Rectal smooth muscle tissue (tissue), 1 donor: ENCODE data around the gene ZSWIM5.
"Not testable (repeated sequence)": the region's sequence is repeated elsewhere in the genome, so short reads cannot be mapped to it uniquely, and the experiment has no call there.

Experiments
- H3K27ac ChIP-seq: one replicate; pipeline ENCODE4 v1.7.0; 2013; ENCODE audit warnings: low read depth, low read length, inconsistent platforms
- H3K27me3 ChIP-seq: one replicate; pipeline ENCODE4 v1.7.0; 2013; ENCODE audit warnings: low read length; ENCODE audit not compliant: control insufficient read depth, insufficient read depth
- H3K36me3 ChIP-seq: one replicate; pipeline ENCODE4 v1.7.0; 2013; ENCODE audit warnings: low read length; ENCODE audit not compliant: control insufficient read depth, insufficient read depth
- H3K4me1 ChIP-seq: one replicate; pipeline ENCODE4 v1.7.0; 2013; ENCODE audit warnings: low read length; ENCODE audit not compliant: control insufficient read depth, insufficient read depth
- H3K4me3 ChIP-seq: one replicate; pipeline ENCODE4 v1.7.0; 2013; ENCODE audit warnings: low read length
- H3K9ac ChIP-seq: one replicate; pipeline ENCODE4 v1.7.0; 2013; ENCODE audit warnings: low read length

The ZSWIM5 gene

DNA sequence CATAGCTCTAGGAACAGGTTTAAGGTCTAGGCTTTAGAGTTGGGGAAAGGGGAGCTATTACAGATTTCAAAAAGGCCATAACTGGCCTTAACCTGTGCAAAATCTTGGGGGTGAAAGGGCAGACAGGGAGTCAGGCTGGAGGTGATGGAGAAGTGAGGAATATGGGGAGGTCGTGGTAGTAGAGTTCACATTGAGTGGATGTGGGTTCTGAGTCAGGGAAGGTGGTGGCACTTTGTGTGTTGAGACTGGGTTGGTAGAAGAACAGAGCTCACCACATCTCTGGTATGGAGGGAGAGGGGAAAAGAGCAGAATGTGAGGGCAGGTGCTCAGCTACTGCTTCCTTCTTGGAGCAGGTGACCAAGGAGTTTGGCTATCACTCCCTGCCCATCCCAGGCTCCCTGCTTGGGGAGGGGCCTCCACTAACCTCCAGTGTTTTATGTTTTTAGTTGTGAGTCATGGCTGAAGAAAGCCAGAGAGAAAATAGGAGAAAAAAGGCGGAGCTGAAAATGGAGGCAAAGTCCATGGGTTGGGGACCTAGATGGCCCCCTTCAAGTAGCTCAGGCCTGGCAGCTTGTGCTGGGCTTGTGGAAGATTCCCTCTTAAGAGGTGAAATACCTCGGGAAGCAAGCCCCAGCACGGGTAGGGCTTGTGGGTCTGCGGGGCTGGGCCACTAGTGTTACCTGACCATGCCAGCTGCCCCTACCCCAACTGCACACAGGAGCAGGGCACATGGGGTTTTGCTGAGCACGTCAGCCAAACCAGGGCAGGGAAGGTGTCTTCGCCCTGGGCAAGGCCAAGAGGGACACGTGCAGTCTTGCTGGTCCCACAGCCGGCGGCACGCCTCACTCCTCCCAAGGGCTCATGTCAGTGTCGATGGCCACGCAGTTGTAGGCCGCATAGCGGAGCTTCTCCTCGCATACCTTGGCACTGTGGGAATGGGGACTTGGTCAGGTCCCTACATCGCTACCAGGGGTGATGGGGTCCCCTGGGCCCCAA lies 203.5 kb downstream of the ZSWIM5 start:
- H3K9ac ChIP-seq: no peak overlapping the region
- H3K27me3 ChIP-seq: no peaks in the 10 kb centered on the region
- no peaks in the 10 kb centered on the region for H3K4me1 ChIP-seq
- H3K27ac ChIP-seq: no peak overlapping the region
- H3K36me3 ChIP-seq: peaks cover 51% of the 10 kb centered on the region
- H3K4me3 ChIP-seq: no peak overlapping the region

DNA sequence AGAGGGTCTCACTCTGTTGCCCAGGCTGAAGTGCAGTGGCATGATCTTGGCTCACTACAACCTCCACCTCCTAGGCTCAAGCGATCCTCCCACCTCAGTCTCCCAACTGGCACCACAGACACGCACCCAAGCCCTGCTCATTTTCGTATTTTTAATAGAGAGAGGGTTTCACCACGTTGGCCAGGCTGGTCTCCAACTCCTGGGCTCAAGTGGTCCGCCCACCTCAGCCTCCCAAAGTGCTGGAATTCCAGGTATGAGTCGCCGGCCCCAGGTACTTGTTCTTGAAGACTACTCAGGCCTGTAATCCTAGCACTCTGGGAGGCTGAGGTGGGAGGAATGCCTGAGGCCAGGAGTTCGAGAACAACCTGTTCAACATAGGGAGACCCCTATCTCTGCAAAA lies 204.8 kb downstream of the ZSWIM5 start:
- not testable (repeated sequence) for H3K27me3 ChIP-seq, H3K4me1 ChIP-seq, H3K9ac ChIP-seq, H3K27ac ChIP-seq, H3K4me3 ChIP-seq
- peaks cover 38% of the 10 kb centered on the region for H3K36me3 ChIP-seq

DNA sequence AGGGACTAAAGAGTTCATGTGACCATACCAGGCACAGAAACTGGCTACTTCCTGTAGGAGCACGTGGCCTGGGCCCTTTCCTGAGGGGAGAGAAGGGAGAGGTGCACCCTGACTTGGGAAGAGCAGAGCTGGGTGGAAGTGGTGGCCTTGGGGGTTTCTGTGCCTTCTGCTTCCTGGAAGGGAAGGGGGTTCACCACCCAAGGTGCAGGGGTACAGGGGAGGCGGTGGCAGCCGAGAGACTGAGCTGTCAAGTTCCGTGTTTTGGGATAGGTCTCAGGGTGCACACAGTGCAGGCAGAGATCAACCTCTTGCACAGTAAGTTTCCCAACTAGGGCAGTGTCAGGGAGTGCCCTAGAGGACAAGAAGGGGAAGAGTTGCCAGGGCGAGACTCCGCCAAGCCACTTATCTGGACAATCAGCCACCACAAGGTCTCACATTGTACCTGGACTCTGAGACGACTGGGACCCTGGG lies 205.4 kb downstream of the ZSWIM5 start:
- Histone ChIP-seq H3K4me3 (no peak overlapping the region), H3K27me3 (no peaks in the 10 kb centered on the region), H3K27ac (no peak overlapping the region), H3K9ac (no peak overlapping the region), H3K4me1 (no peaks in the 10 kb centered on the region), H3K36me3 (peaks cover 36% of the 10 kb centered on the region)

DNA sequence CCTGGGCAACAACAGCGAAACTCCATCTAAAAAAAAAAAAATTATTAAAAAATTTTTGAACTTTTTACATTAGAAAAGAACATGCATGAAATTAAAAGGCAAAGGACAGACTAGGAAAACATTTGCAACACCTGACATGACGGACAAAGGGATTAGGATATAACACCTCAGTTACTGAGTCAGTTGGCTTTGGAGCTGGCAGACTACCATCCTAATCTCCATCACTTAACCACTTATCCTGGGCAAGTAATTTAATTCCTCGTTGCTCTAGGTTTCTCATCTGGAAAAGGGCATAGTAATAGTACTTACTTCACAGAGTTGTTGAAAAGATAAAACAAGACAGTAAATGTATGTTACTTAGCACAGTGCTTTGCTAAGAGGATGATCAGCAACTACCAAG lies 207.2 kb downstream of the ZSWIM5 start:
- peaks cover 19% of the 10 kb centered on the region for H3K36me3 ChIP-seq
- no peaks in the 10 kb centered on the region for H3K4me1 ChIP-seq
- H3K27me3 ChIP-seq: no peaks in the 10 kb centered on the region

DNA sequence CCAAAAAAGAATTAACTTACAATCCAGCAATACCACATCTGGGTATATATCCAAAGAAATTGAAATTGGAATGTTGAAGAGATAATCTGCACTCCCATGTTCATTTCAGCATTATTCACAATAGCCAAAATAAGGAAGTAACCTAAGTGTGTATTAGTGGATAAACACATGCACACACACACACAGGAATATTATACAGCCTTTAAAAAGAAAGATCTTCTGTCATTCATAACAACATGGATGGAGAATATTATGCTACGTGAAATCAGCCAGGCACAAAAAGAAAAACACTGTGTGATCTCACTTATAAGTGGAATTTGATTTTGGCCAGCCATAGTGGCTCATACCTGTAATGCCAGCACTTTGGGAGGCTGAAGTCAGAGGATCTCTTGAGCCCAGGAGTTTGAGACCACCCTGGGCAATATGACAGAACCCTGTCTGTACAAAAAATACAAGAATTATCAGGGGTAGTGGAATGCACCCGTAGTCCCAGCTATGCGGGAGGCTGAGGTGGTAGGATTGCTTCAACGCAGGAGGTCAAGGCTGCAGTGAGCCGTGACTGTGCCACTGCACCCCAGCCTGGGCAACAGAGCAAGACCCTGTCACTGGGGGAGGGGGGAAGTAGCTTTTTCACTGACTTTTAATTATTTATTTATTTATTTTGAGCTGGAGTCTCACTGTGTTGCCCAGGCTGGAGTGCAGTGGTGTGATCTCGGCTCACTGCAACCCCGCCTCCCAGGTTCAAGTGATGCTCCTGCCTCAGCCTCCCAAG lies 210.8 kb downstream of the ZSWIM5 start:
- H3K4me3 ChIP-seq: no peak overlapping the region
- no peaks in the 10 kb centered on the region for H3K4me1 ChIP-seq

More for the DNA sequence above, 207.2 kb downstream of the ZSWIM5 start:
- H3K27ac ChIP-seq: no peak overlapping the region
- no peak overlapping the region for H3K9ac ChIP-seq
- H3K4me3 ChIP-seq: no peak overlapping the region

DNA sequence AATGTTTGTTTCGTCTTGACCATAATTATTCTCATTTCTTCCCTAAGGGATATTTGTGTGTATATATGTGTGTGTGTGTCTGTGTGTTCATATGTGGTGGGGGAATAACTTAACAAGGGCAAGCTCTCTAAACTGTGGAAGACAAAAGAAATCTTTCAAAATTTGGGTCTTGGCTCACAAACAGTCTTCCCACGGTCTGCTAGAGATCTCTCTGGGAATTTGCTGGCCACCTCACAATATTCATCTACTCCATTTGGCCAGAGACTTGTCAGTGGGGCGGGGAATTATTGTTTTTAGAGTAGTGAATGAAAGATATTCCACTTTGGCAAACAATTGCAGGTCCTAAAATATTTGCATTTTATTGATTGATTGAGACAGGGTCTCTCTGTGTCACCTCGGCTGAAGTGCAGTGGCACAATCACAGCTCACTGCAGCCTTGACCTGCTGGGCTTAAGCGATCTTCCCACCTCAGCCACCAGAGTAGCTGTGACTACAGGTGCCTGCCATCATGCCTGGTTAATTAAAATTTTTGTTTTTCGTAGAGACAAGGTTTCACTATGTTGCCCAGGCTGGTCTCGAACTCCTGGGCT lies 212.0 kb downstream of the ZSWIM5 start:
- Histone ChIP-seq H3K9ac (no peak overlapping the region), H3K4me3 (no peak overlapping the region)

More for the DNA sequence above, 210.8 kb downstream of the ZSWIM5 start:
- H3K9ac ChIP-seq: no peak overlapping the region
- no peak overlapping the region for H3K27ac ChIP-seq
- no peaks in the 10 kb centered on the region for H3K36me3 ChIP-seq
- H3K27me3 ChIP-seq: no peaks in the 10 kb centered on the region

DNA sequence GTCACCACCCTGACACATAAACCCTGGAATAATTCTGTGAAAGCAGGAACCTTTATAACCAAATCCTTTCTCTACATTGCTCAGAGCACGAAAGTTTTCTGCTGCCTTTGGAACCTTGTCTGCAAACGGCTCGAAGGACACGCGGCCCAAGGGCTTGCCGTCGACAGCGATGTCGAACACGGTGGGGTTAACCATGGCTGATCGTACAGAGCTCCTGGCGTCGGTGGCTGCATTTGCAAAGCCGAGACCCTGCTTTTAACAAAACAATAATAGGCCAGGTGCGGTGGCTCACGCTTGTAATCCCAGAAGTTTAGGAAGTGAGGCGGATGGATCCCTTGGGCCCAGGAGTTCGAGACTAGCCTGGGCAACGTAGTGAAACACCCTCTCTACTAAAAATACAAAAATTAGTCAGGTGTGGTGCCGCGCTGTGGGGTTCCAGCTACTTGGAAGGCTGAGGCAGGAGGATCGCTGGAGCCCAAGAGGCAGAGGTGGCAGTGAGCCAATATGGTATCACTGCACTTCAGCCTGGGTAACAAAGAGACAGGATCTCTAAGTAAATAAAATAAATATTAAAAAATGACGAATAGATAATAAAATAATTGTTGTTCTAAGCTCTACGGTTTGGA lies 217.8 kb downstream of the ZSWIM5 start:
- peaks cover 10% of the 10 kb centered on the region for H3K4me1 ChIP-seq
- H3K27ac ChIP-seq: no peak overlapping the region
- no peak overlapping the region for H3K9ac ChIP-seq
- no peaks in the 10 kb centered on the region for H3K36me3 ChIP-seq
- H3K4me3 ChIP-seq: no peak overlapping the region
- no peaks in the 10 kb centered on the region for H3K27me3 ChIP-seq

More for the DNA sequence above, 212.0 kb downstream of the ZSWIM5 start:
- no peaks in the 10 kb centered on the region for H3K27me3 ChIP-seq
- no peaks in the 10 kb centered on the region for H3K36me3 ChIP-seq
- H3K27ac ChIP-seq: no peak overlapping the region
- H3K4me1 ChIP-seq: no peaks in the 10 kb centered on the region

DNA sequence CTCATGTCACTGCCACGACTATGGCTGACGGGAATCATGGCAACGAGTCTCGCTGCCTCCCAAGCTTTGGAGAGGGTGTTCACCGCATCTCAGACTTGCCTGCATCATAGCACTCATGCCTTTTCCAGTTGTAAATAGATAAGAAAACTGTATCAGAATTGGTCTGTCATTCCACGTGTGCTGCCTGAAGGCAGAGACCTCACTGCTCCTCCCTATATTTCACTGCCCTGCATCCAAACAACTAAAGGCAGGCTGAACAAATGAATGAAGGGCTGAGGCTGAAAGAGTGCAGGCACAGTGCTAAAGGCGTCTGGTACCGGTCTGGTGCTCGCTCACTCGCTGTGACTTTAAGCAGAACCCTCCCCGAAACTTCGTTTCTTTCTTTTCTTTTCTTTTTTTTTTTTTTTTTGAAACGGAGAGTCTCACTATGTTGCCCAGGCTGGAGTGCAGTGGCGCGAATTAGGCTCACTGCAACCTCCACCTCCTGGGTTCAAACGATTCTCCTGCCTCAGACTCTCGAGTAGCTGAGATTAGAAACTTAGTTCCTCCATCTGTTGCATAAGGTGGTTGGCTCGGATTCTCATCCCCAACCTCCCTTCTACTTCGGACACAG lies 220.6 kb downstream of the ZSWIM5 start:
- peaks cover 10% of the 10 kb centered on the region for H3K4me1 ChIP-seq
- peak overlapping the region; percentile 93 for H3K4me3 ChIP-seq
- H3K27me3 ChIP-seq: no peaks in the 10 kb centered on the region
- no peaks in the 10 kb centered on the region for H3K36me3 ChIP-seq
- peak overlapping the region; percentile 66 for H3K9ac ChIP-seq
- peak overlapping the region; percentile 49 for H3K27ac ChIP-seq

DNA sequence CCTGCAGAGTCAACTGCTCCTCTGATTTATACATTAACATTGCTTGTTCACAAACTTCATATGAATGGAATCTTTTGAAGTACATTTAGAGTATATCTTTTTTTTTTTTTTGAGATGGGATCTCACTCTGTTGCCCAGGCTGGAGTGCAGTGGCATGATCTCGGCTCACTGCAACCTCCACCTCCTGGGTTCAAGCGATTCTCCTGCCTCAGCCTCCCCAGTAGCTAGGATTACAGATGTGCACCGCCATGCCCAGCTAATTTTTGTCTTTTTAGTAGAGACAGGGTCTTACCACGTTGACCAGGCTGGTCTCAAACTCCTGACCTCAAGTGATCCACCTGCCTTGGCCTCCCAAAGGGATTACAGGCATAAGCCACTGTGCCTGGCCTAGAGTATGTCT lies 229.0 kb downstream of the ZSWIM5 start:
- H3K9ac ChIP-seq, H3K4me1 ChIP-seq, H3K4me3 ChIP-seq, H3K27me3 ChIP-seq, H3K27ac ChIP-seq, H3K36me3 ChIP-seq: not testable (repeated sequence)

DNA sequence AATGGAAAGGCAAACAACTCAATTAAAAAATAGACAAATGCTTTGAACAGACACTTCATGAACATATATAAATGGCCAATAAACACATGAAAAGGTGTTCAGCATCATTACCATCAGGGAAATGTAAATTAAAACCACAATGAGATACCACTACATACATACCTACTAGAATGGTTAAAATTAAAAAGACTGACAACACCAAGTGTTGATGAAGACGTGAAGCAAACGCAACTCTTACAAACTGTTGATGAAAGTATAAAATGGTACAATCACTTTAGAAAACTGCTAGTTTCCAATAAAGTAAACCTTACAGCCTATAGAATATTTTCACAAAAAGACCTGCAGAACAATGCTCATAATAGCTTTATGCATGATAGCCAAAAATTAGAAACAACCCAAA lies 230.2 kb downstream of the ZSWIM5 start:
- Histone ChIP-seq H3K36me3 (peaks cover 5% of the 10 kb centered on the region), H3K27ac (no peak overlapping the region), H3K9ac (no peak overlapping the region), H3K27me3 (no peaks in the 10 kb centered on the region), H3K4me1 (no peaks in the 10 kb centered on the region), H3K4me3 (no peak overlapping the region)

DNA sequence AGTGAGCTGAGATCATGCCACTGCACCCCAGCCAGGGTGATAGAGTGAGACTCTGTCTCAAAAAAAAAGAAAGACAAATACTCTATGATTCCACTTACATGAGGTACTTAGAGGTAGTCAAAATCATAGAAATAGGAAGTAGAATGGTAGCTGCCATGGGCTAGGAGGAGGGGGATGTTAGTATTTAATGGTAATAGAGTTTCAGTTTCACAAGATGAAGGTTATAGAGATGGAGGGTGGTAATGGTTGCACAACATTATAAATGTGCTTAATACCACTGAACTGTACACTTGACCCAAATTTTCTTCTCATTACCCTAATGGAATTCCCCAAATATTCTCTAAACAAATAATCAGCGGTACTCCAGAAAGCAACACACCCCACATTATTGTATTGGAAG lies 232.8 kb downstream of the ZSWIM5 start:
- no peak overlapping the region for H3K27ac ChIP-seq
- H3K27me3 ChIP-seq: no peaks in the 10 kb centered on the region
- H3K36me3 ChIP-seq: peaks cover 5% of the 10 kb centered on the region
- no peak overlapping the region for H3K9ac ChIP-seq
- no peaks in the 10 kb centered on the region for H3K4me1 ChIP-seq
- H3K4me3 ChIP-seq: no peak overlapping the region
